Endothelial cell of umbilical vein (primary cell): ENCODE results near the gene ETV6. TPM values are rescaled to one million over a fixed set of nuclear protein-coding genes. Genes with fewer than 3 reads are reported as not detected.

Source experiments
- BruUV-seq: library from RNA; stranded (reverse); fragments of 400-500 nt; replicated peaks from 2 replicates; lab custom pipeline; 2021; lab: Mats Ljungman, UMichigan
- CTCF ChIA-PET: fragments of 300-600, 350-600 bp; sonication (Branson Sonifier 250); formaldehyde crosslinking; loops from one replicate; lab custom pipeline; 2021; ENCODE audit warnings: antibody characterized with exemption, inconsistent platforms; lab: Charles Lee
- POLR2A ChIA-PET: fragments of 300-600, 350-600 bp; sonication (Branson Sonifier 250); formaldehyde crosslinking; loops from one replicate; lab custom pipeline; 2021; ENCODE audit warnings: antibody characterized with exemption, inconsistent platforms; lab: Charles Lee
- DNase-seq: peaks from one replicate; pipeline ENCODE4 v3.0.0-alpha.2; 2011; ENCODE audit warnings: low read depth, low spot score
- FAIRE-seq: peaks from 2 replicates; lab custom pipeline; 2011; peaks lifted over from hg19 to GRCh38; lab: Jason Lieb, UNC
- H2AFZ ChIP-seq: 2 replicates; pipeline ENCODE4 v1.6.0; 2012; ENCODE audit warnings: low read depth, low read length, control low read depth, inconsistent platforms
- H3K27ac ChIP-seq: 2 replicates; pipeline ENCODE4 v1.5.1; 2011; ENCODE audit warnings: low read depth, mild to moderate bottlenecking, control low read depth, low read length, moderate library complexity; ENCODE audit not compliant: insufficient read depth
- H3K27me3 ChIP-seq, 2 experiments: 2 replicates each; pipeline versions ENCODE4 v1.6.0 to v1.6.1; 2011; ENCODE audit warnings: low read length in 2 of 2, mixed read lengths in 1 of 2; ENCODE audit not compliant: control insufficient read depth in 2 of 2, insufficient read depth in 2 of 2
- H3K36me3 ChIP-seq, 2 experiments: 2 replicates in 1 of 2; 3 replicates in 1 of 2; pipeline ENCODE4 v1.5.1; 2011; ENCODE audit warnings: low read length in 2 of 2, mild to moderate bottlenecking in 1 of 2, moderate library complexity in 1 of 2; ENCODE audit not compliant: control insufficient read depth in 2 of 2, insufficient read depth in 2 of 2; ENCODE audit errors: extremely low read depth in 1 of 2
- H3K4me1 ChIP-seq: 3 replicates; pipeline ENCODE4 v1.5.1; 2011; ENCODE audit warnings: mild to moderate bottlenecking, low read length; ENCODE audit not compliant: control insufficient read depth, insufficient read depth; ENCODE audit errors: extremely low read depth
- H3K4me2 ChIP-seq: 2 replicates; pipeline ENCODE4 v1.6.1; 2011; ENCODE audit warnings: low read length, control low read depth, mixed read lengths; ENCODE audit not compliant: insufficient read depth
- H3K4me3 ChIP-seq, 3 experiments: fragments of 200-600 bp in 1 of 3; sonication (generic), shearing (Covaris generic) in 1 of 3; replicated peaks in 1 of 3; 2 replicates each; pipeline ENCODE4 v1.5.1; 2011 to 2016; ENCODE audit warnings: control low read depth in 3 of 3, low read length in 3 of 3, mild to moderate bottlenecking in 2 of 3, inconsistent platforms in 1 of 3, low read depth in 1 of 3, moderate library complexity in 1 of 3; ENCODE audit not compliant: insufficient read depth in 1 of 3
- H3K79me2 ChIP-seq: 2 replicates; pipeline ENCODE4 v1.6.0; 2012; ENCODE audit warnings: low read length, inconsistent platforms; ENCODE audit not compliant: control insufficient read depth, insufficient read depth
- H3K9ac ChIP-seq: replicated peaks from 2 replicates; pipeline ENCODE3; 2011; ENCODE audit warnings: low read length, control low read depth; ENCODE audit not compliant: insufficient read depth; ENCODE audit errors: extremely low read depth
- H3K9me1 ChIP-seq: replicated peaks from 3 replicates; pipeline ENCODE4 v1.6.0; 2011; ENCODE audit warnings: mild to moderate bottlenecking, low read length; ENCODE audit not compliant: control insufficient read depth, insufficient read depth; ENCODE audit errors: extremely low read depth
- H3K9me3 ChIP-seq: replicated peaks from 2 replicates; pipeline ENCODE4 v1.5.1; 2012; ENCODE audit warnings: low read length, inconsistent platforms; ENCODE audit not compliant: control insufficient read depth, insufficient read depth
- H4K20me1 ChIP-seq: replicated peaks from 2 replicates; pipeline ENCODE3; 2011; ENCODE audit warnings: mild to moderate bottlenecking, low read length; ENCODE audit not compliant: control insufficient read depth, insufficient read depth; ENCODE audit errors: extremely low read depth
- CTCF ChIP-seq, 2 donors: IDR thresholded peaks; 1 replicate in 1 of 2; 2 replicates in 1 of 2; pipeline ENCODE4 v1.5.1; 2011; ENCODE audit warnings: low read length in 2 of 2, mild to moderate bottlenecking in 2 of 2, moderate library complexity in 2 of 2, control low read depth in 1 of 2, inconsistent platforms in 1 of 2, low read depth in 1 of 2; ENCODE audit not compliant: insufficient read depth in 1 of 2; ENCODE audit errors: extremely low read depth in 1 of 2
- EZH2 ChIP-seq: IDR thresholded peaks from 2 replicates; pipeline ENCODE4 v1.6.1; 2012; ENCODE audit warnings: borderline replicate concordance, low read depth, mild to moderate bottlenecking, moderate library complexity, low read length, inconsistent platforms; ENCODE audit not compliant: severe bottlenecking
- FOS ChIP-seq: IDR thresholded peaks from 2 replicates; pipeline ENCODE4 v1.6.1; 2011; ENCODE audit warnings: mild to moderate bottlenecking, low read length, moderate library complexity, borderline replicate concordance; ENCODE audit not compliant: insufficient read depth
- GATA2 ChIP-seq: IDR thresholded peaks from 2 replicates; pipeline ENCODE4 v1.7.0; 2011; ENCODE audit warnings: low read depth, mild to moderate bottlenecking, moderate library complexity, mixed read lengths, low read length; ENCODE audit not compliant: insufficient read length, insufficient read depth
- JUN ChIP-seq: IDR thresholded peaks from 2 replicates; pipeline ENCODE4 v1.6.1; 2011; ENCODE audit warnings: borderline replicate concordance, low read depth; ENCODE audit not compliant: insufficient read length, insufficient read depth
- MAX ChIP-seq: IDR thresholded peaks from 2 replicates; pipeline ENCODE4 v1.6.1; 2011; ENCODE audit not compliant: insufficient read depth, insufficient read length
- MYC ChIP-seq: IDR thresholded peaks from one replicate; pipeline ENCODE4 v1.6.1; 2011; ENCODE audit warnings: mild to moderate bottlenecking, low read depth, low read length
- POLR2A ChIP-seq: IDR thresholded peaks from 2 replicates; pipeline ENCODE4 v1.6.1; 2012; ENCODE audit warnings: low read depth, mild to moderate bottlenecking, control low read depth, low read length
- POLR2AphosphoS5 ChIP-seq: IDR thresholded peaks from 2 replicates; pipeline ENCODE4 v1.6.1; 2012; ENCODE audit warnings: low read depth, mild to moderate bottlenecking, control low read depth, low read length, moderate library complexity; ENCODE audit not compliant: insufficient read depth
- dilution Hi-C: fragments of 300-500 bp; cut with MboI; formaldehyde crosslinking; loops from one replicate; pipeline ENCODE4 v1.15.0; 2019; ENCODE audit warnings: low sequenced_read_pairs; ENCODE audit not compliant: extremely low pct_ligation_motif_present
- intact Hi-C: fragments of 100-400 bp; cut with micrococcal nuclease; formaldehyde crosslinking; loops from one replicate; pipeline ENCODE4 v1.10.0; 2022
- polyA plus RNA-seq, 4 experiments: library from polyadenylated mRNA; depleted of rRNA in 3 of 4; stranded (reverse) in 3 of 4; unstranded in 1 of 4; fragments of >200 nt; gene quantifications; 2 replicates each; pipeline versions ENCODE4 v1.2.1 to v1.2.3, GENCODE V29; 2011 to 2012; ENCODE audit warnings: missing spikeins in 1 of 4
- total RNA-seq: library from RNA; stranded (reverse); gene quantifications from 2 replicates; pipeline ENCODE4 v1.2.3, GENCODE V29; 2021

Gene ETV6
- total and polyA plus RNA-seq, 2 donors (not counting 3 experiments of a cell fraction or from before 2014, with no cell fraction given), result 15.9 to 57.1 TPM

- Histone ChIP-seq H3K27me3 (no peaks in the 10 kb centered on the region), H3K4me3 (no peak overlapping the region), H3K9me1 (no peaks in the 10 kb centered on the region), H3K4me1 (peaks cover 12% of the 10 kb centered on the region), H3K4me2 (no peak overlapping the region), H2AFZ (no peak overlapping the region), H3K36me3 (peaks cover 12 to 15% of the 10 kb centered on the region in 2 experiments), H3K9me3 (no peaks in the 10 kb centered on the region), H4K20me1 (no peaks in the 10 kb centered on the region), H3K79me2 (no peaks in the 10 kb centered on the region), H3K27ac (no peak overlapping the region), H3K9ac (no peak overlapping the region)
- POLR2A ChIA-PET, result no interaction called here
- CTCF ChIA-PET, result no interaction called here
- BruUV-seq, result no TSS peak
- TF ChIP-seq EZH2 (no peak), MYC (no peak), JUN (no peak), FOS (no peak), GATA2 (no peak)
- DNase-seq (no peak), FAIRE-seq (no peak)
- dilution Hi-C loops, result no loop called here
- intact Hi-C loops, result no loop called here
Measured at GRCh38 chr12:11894890-11895289, 245.4 kb downstream of the ETV6 start.

GRCh38 chr12:11895421-11896078 is 246.1 kb downstream of the ETV6 start:
- ChIA-PET CTCF (interaction anchor here (1.1 kb wide), 1 partner anchor 14 kb away, joined by 3 read pairs; no protein-coding TSS in a partner anchor), POLR2A (no interaction called here)
- no peak overlapping the region for H3K9ac ChIP-seq
- dilution Hi-C loops, result no loop called here
- H3K4me3 ChIP-seq, result no peak overlapping the region
- BruUV-seq, result no TSS peak
- intact Hi-C loops, result no loop called here
- H2AFZ ChIP-seq, result no peak overlapping the region
- H3K4me2 ChIP-seq, result no peak overlapping the region
- no peaks in the 10 kb centered on the region for H4K20me1 ChIP-seq
- H3K9me1 ChIP-seq, result no peaks in the 10 kb centered on the region
- H3K36me3 ChIP-seq, result peaks cover 12 to 15% of the 10 kb centered on the region in 2 experiments
- H3K79me2 ChIP-seq, result no peaks in the 10 kb centered on the region
- H3K27me3 ChIP-seq, result no peaks in the 10 kb centered on the region
- DNase-seq (no peak), FAIRE-seq (no peak)
- H3K4me1 ChIP-seq, result peaks cover 12% of the 10 kb centered on the region
- no peak for TF ChIP-seq CTCF (IDR thresholded peaks at IDR 0.05; ENCODE audit: extremely low read depth in 1 of 2, insufficient read depth in 1 of 2, low read depth in 1 of 2, low read length in 2 of 2)
- TF ChIP-seq MAX, result no peak
- TF ChIP-seq MYC, result no peak
- no peak for TF ChIP-seq FOS
- TF ChIP-seq JUN, result no peak
- no peak for TF ChIP-seq GATA2
- no peak for TF ChIP-seq POLR2AphosphoS5
- no peak for TF ChIP-seq POLR2A
- no peak for TF ChIP-seq EZH2
- H3K27ac ChIP-seq, result no peak overlapping the region
- no peaks in the 10 kb centered on the region for H3K9me3 ChIP-seq
